Measurements from ENCODE around the gene CER1. TPM values are rescaled to one million over a fixed set of nuclear protein-coding genes. Genes with fewer than 3 reads are reported as not detected.

The CER1 gene
- total and polyA plus RNA-seq, 2 of the 8 experiments (the other 6 are each of a cell fraction or from before 2014, with no cell fraction given) = 0.26 to 3.4 TPM

DNA sequence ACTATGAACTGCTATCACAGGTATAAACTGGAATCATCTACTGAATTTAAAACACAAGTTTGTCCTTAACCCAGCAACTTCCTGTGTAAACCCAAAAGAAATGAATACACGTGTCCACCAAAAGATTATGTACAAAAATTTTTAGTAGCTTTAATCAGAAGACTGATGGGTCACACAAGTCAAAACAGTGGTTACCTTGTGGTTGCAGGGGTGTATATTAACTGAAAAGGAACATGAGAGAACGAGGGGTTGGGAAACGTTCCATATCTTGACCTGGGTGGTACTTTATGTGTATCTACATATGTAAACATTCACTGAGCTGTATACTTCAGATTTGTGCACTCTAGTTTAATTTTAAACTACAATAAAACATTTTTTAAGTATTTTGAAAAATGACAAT, 47.9 kb downstream of the CER1 start (continued):
- TF ChIP-seq, protein P1, sequence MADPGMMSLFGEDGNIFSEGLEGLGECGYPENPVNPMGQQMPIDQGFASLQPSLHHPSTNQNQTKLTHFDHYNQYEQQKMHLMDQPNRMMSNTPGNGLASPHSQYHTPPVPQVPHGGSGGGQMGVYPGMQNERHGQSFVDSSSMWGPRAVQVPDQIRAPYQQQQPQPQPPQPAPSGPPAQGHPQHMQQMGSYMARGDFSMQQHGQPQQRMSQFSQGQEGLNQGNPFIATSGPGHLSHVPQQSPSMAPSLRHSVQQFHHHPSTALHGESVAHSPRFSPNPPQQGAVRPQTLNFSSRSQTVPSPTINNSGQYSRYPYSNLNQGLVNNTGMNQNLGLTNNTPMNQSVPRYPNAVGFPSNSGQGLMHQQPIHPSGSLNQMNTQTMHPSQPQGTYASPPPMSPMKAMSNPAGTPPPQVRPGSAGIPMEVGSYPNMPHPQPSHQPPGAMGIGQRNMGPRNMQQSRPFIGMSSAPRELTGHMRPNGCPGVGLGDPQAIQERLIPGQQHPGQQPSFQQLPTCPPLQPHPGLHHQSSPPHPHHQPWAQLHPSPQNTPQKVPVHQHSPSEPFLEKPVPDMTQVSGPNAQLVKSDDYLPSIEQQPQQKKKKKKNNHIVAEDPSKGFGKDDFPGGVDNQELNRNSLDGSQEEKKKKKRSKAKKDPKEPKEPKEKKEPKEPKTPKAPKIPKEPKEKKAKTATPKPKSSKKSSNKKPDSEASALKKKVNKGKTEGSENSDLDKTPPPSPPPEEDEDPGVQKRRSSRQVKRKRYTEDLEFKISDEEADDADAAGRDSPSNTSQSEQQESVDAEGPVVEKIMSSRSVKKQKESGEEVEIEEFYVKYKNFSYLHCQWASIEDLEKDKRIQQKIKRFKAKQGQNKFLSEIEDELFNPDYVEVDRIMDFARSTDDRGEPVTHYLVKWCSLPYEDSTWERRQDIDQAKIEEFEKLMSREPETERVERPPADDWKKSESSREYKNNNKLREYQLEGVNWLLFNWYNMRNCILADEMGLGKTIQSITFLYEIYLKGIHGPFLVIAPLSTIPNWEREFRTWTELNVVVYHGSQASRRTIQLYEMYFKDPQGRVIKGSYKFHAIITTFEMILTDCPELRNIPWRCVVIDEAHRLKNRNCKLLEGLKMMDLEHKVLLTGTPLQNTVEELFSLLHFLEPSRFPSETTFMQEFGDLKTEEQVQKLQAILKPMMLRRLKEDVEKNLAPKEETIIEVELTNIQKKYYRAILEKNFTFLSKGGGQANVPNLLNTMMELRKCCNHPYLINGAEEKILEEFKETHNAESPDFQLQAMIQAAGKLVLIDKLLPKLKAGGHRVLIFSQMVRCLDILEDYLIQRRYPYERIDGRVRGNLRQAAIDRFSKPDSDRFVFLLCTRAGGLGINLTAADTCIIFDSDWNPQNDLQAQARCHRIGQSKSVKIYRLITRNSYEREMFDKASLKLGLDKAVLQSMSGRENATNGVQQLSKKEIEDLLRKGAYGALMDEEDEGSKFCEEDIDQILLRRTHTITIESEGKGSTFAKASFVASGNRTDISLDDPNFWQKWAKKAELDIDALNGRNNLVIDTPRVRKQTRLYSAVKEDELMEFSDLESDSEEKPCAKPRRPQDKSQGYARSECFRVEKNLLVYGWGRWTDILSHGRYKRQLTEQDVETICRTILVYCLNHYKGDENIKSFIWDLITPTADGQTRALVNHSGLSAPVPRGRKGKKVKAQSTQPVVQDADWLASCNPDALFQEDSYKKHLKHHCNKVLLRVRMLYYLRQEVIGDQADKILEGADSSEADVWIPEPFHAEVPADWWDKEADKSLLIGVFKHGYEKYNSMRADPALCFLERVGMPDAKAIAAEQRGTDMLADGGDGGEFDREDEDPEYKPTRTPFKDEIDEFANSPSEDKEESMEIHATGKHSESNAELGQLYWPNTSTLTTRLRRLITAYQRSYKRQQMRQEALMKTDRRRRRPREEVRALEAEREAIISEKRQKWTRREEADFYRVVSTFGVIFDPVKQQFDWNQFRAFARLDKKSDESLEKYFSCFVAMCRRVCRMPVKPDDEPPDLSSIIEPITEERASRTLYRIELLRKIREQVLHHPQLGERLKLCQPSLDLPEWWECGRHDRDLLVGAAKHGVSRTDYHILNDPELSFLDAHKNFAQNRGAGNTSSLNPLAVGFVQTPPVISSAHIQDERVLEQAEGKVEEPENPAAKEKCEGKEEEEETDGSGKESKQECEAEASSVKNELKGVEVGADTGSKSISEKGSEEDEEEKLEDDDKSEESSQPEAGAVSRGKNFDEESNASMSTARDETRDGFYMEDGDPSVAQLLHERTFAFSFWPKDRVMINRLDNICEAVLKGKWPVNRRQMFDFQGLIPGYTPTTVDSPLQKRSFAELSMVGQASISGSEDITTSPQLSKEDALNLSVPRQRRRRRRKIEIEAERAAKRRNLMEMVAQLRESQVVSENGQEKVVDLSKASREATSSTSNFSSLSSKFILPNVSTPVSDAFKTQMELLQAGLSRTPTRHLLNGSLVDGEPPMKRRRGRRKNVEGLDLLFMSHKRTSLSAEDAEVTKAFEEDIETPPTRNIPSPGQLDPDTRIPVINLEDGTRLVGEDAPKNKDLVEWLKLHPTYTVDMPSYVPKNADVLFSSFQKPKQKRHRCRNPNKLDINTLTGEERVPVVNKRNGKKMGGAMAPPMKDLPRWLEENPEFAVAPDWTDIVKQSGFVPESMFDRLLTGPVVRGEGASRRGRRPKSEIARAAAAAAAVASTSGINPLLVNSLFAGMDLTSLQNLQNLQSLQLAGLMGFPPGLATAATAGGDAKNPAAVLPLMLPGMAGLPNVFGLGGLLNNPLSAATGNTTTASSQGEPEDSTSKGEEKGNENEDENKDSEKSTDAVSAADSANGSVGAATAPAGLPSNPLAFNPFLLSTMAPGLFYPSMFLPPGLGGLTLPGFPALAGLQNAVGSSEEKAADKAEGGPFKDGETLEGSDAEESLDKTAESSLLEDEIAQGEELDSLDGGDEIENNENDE (IDR thresholded peaks at IDR 0.05; ENCODE audit: insufficient replicate concordance, low read length) = no peak
- TF ChIP-seq ASH2L (IDR thresholded peaks at IDR 0.05; ENCODE audit: low read length) = no peak
